HEK293T (cell line): ENCODE results near the gene ARVCF.

Experiments
- BHLHE40 ChIP-seq: fragments of 450-650 bp; IDR thresholded peaks from 2 replicates; pipeline ENCODE4 v1.6.1; 2016; ENCODE audit warnings: mild to moderate bottlenecking, moderate library complexity, borderline replicate concordance
- FOXM1 ChIP-seq: fragments of 450-650 bp; IDR thresholded peaks from 2 replicates; pipeline ENCODE4 v1.6.1; 2017; ENCODE audit warnings: mild to moderate bottlenecking, borderline replicate concordance
- SP1 ChIP-seq: fragments of 450-650 bp; IDR thresholded peaks from 2 replicates; pipeline ENCODE4 v1.6.1; 2017
- TARDBP ChIP-seq: fragments of 450-650 bp; IDR thresholded peaks from 2 replicates; pipeline ENCODE4 v1.6.1; 2016
- ZNF384 ChIP-seq: fragments of 450-650 bp; IDR thresholded peaks from 2 replicates; pipeline ENCODE4 v1.6.1; 2016

GRCh38 chr22:19998991-19999820 lies 17.4 kb downstream of the ARVCF start:
- TF ChIP-seq ZNF384 (no peak), SP1 (no peak), BHLHE40 (no peak), TARDBP (no peak), FOXM1 (no peak)
